A204.1 (cell line): ENCODE results near the gene LTB.
"Not testable (repeated sequence)": the region's sequence is repeated elsewhere in the genome, so short reads cannot be mapped to it uniquely, and the experiment has no call there.

Experiments
- FAIRE-seq: peaks from 2 replicates; lab custom pipeline; 2012; peaks lifted over from hg19 to GRCh38; lab: Jason Lieb, UNC

The LTB gene

GRCh38 chr6:31607317-31607716 is 25.1 kb upstream of the LTB start:
- no peak for FAIRE-seq

- FAIRE-seq = no peak
Observed at GRCh38 chr6:31597006-31597405, 14.8 kb upstream of the LTB start.

DNA sequence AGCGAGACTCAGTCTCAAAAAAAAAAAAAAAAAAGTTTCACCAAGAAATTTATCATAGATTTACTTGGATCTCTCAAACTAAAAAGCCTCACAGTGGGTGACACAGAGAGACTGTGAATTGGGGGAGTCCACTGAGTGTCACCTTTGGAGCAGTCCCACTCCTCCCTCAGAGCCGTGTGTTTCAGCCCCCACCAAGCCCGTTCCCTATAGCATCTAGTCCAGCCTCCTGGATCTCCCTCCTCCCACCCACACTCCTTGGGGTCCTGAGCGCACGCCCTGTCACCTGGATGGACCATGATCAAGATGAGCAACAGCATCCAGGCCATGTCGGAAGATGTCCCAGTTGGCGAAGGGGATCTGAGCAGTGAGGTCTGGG is 10.2 kb upstream of the LTB start:
- no peak for FAIRE-seq

DNA sequence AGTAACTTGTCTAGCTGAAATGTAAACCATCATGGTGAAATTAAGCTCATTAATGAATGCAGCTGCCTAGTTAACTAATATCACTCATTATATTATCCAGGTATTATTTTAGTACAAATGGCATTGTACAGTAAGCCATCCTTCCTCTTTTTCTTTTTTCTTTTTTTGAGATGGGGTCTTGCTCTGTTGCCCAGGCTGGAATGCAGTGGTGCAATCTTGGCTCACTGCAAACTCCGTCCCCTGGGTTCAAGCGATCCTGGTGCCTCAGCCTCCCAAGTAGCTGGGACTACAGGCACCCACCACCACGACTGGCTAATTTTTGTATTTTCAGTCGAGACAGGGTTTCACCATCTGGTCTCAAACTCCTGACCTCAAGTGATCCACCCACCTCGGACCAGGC is 8.5 kb upstream of the LTB start:
- not testable (repeated sequence) for FAIRE-seq

- no peak for FAIRE-seq
Observed at GRCh38 chr6:31588871-31589650, 6.8 kb upstream of the LTB start.

- no peak for FAIRE-seq
Observed at GRCh38 chr6:31587791-31588777, 5.9 kb upstream of the LTB start.

DNA sequence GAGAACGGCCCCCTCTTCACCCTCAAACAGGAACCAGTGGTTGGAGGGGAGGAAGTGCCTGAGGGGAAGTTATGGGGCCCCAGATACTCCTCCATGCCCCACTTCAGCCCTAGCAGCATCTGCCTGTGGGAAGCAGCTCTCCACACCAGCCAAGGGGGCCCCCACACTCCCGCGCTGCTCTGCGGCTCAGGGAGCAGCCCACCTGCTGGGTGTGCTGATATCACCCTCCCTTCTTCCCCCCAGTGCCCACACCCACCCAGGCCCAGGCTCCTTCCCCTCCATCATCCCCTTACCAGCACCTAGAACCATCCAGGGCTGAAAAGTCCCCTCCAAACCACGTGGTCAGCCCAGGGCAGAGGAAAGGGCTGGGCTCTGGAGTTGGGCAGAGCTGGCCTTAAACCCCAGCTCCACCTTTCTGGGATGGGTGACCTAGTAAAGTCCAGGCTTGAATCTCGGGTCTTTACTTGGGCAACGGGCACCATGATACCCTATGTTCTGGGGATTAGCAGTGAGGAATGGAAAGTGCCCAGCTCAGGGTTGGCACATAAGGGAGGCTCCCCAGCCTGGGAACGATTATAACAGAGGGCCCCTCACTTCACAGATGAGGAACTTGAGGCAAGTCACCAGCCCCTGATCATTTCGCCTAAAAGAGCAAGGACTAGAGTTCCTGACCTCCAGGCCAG is 4.5 kb upstream of the LTB start:
- FAIRE-seq = no peak

- FAIRE-seq = no peak
Observed at GRCh38 chr6:31586008-31586407, 3.8 kb upstream of the LTB start, which contains the start of gene LST1. Gene LST1 (plus strand): TSS chr6:31586277. CDS start chr6:31587300, 1,023 bp downstream.

DNA sequence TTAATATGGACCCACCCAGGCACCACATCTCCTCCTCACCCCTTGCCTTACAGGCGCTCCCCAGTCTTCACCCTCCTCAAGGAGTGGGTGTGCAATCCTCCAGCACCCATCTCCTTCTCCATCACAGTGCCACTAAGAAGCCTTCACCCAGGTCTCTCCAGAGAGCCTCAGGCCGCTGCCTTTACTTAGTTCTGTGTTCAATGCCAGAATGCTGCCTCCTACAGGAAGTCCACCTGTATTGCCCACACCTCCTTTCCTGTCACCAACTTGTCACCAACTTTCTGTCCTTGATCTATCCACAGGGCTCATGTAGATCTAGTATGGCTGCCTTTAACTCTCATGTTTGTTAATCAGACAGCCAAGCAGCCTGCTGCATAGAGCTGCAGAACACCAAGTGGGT is 3.3 kb upstream of the LTB start:
- FAIRE-seq = no peak

DNA sequence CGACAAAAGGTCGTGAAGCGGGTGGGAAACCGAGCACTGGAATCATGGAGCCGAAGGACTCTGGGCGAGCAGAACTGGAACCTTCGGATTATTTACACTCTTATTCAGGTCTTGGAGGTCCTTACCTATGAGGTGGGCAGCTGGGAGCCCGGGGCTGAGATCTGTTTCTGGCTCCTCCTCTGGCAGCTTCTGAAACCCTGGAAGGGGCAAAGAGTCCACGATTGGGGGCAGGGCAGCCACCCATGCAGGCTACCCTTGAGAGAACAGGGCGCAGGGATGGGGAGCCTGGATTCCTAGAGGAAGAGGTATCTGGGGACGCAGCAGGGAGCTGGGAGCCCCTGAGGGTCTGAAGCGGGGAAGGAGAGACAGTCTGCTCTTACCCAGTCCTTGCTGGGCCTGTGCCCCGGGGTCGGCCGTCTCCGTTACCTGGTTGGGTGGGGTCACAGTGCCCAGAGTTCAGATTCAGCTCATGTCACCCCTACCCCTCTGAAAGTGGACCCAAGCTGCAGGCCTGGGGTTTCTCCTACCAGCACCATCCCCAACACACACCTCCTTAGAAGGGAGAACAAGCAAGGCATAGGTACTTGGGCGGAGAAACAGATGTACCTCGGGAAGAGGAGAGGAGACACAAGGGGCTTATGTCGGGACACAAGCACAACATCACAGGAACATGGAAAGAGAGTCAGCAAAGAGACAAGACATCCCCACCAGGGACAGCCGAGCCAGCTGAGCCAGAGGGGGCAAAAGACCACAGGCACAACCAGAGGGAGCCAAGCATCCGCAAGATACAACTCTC is 592 bp downstream of the LTB start:
- no peak for FAIRE-seq

DNA sequence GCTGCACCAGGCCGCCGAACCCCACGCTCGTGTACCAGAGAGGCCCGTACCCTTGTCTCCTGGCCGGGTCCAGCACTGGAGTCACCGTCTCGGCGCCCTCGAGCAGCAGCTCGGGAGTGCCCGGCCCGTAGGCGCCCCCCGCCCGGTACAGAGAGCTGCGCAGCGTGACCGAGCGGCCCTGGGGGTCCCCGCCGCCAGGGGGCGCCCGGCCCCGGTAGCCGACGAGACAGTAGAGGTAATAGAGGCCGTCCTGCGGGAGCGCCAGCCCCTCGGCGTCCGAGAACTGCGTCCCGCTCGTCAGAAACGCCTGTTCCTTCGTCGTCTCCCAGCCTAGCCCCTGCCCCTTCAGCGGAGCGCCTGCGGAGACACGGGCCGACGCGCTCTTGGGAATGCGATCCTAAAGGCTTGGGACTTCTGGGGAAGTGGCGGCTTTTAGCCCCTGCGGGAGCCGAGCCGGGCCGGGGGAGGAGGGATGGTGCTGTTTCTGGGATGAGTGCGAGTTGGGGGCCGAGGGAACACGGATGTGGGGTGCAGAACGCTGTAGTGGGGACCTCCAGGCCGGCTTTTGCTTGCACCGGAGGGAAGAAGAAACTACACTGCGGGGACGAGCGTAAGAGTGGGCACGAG is 1.3 kb downstream of the LTB start:
- no peak for FAIRE-seq

DNA sequence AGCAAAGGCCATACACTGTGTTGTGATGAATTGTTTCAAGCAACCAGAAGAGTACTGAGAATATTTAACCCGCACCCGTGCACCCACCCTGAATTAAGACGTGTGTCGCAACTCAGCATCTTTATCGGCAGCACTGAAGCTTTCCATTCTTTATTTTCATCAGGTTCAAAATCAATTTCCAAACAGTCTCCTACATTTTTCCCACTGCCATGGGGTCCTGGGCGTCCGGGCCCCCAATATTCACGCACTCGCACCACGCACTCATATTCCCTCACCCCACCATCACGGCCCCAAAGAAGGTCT is 1.8 kb downstream of the LTB start:
- FAIRE-seq = no peak

DNA sequence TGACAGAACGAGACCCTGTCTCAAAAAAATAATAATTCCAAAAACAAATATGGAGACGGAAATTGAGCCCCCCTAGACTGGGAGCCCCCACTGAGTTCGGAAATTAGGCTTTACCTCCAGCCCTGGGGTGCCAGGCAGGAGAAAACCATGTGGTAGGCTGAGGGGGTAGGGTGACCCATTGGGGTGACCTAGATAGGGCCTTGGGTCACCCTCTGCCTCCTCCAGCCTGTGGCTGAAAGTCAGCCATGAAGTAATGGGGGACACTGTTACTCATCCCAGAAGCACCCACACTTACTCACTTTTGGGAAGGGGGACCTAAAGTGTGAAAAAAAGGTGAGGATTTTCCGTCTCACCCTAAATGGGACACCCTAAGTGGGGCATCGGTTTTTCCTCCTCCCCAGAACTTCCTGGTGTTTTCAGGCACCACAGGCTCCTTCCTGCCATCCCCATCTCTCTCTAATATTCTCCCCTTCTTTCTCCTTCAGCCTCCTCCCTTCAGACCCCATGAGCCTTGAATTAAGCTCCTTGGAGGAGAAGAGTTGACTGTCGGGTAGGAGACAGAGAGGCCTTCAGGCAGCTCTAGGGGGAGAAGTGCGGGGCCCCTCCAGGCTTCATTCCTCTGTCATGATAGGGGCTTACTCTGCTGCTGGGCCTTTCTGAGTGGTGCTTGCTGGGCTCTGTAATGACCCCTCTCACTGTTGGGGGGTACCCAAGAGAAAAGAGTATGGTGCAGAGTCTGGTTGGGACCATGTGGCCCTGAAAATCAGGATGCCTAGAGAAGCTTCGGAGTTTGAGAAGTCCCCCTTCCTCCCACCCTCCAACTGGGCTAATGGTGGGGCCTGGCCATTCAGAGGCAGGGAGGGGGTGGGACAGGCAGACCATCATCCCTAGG is 2.4 kb downstream of the LTB start:
- no peak for FAIRE-seq

- FAIRE-seq = no peak
Observed at GRCh38 chr6:31579119-31579505, 3.1 kb downstream of the LTB start.

- FAIRE-seq = no peak
Observed at GRCh38 chr6:31578184-31579118, 3.8 kb downstream of the LTB start.

GRCh38 chr6:31577579-31577966 is 4.7 kb downstream of the LTB start:
- FAIRE-seq = no peak

DNA sequence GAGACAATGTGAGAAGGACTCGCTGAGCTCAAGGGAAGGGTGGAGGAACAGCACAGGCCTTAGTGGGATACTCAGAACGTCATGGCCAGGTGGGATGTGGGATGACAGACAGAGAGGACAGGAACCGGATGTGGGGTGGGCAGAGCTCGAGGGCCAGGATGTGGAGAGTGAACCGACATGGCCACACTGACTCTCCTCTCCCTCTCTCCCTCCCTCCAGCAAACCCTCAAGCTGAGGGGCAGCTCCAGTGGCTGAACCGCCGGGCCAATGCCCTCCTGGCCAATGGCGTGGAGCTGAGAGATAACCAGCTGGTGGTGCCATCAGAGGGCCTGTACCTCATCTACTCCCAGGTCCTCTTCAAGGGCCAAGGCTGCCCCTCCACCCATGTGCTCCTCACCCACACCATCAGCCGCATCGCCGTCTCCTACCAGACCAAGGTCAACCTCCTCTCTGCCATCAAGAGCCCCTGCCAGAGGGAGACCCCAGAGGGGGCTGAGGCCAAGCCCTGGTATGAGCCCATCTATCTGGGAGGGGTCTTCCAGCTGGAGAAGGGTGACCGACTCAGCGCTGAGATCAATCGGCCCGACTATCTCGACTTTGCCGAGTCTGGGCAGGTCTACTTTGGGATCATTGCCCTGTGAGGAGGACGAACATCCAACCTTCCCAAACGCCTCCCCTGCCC is 5.2 kb downstream of the LTB start:
- no peak for FAIRE-seq

DNA sequence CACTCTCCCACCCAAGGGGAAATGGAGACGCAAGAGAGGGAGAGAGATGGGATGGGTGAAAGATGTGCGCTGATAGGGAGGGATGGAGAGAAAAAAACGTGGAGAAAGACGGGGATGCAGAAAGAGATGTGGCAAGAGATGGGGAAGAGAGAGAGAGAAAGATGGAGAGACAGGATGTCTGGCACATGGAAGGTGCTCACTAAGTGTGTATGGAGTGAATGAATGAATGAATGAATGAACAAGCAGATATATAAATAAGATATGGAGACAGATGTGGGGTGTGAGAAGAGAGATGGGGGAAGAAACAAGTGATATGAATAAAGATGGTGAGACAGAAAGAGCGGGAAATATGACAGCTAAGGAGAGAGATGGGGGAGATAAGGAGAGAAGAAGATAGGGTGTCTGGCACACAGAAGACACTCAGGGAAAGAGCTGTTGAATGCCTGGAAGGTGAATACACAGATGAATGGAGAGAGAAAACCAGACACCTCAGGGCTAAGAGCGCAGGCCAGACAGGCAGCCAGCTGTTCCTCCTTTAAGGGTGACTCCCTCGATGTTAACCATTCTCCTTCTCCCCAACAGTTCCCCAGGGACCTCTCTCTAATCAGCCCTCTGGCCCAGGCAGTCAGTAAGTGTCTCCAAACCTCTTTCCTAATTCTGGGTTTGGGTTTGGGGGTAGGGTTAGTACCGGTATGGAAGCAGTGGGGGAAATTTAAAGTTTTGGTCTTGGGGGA is 6.1 kb downstream of the LTB start:
- FAIRE-seq = no peak
